Tracheal epithelial cell (primary cell): ENCODE measurements around the gene CT47A7. TPM values are rescaled to one million over a fixed set of nuclear protein-coding genes. Genes with fewer than 3 reads are reported as not detected.

Experiments used
- total RNA-seq: library from RNA; depleted of rRNA; stranded (reverse); fragments of >200 nt; gene quantifications from 2 replicates; pipeline ENCODE4 v1.2.1, GENCODE V29; 2014

Gene CT47A7
- total RNA-seq: not detected in 2 replicates

GRCh38 chrX:120956500-120956899, at the start of gene CT47A7:
Gene CT47A7, minus strand, starts transcription at chrX:120956600. Its CDS starts 255 bp downstream, at chrX:120956345.

GRCh38 chrX:120985660-120986059, 29.3 kb upstream of the CT47A7 start, which contains the start of gene CT47A1:
Gene CT47A1, minus strand, starts transcription at chrX:120985760. Its CDS starts 231 bp downstream, at chrX:120985529.

Other genes with a start within 250 kb of the CT47A7 start
- not detected in 2 replicates for gene CT47B1, start 80.7 kb downstream of the CT47A7 start, total RNA-seq
- not detected in 2 replicates for gene CT47A11, start 19.4 kb downstream of the CT47A7 start, total RNA-seq
- not detected in 2 replicates for gene CT47A10, start 14.6 kb downstream of the CT47A7 start, total RNA-seq
- gene CT47A9, start 9.7 kb downstream of the CT47A7 start, total RNA-seq: not detected in 2 replicates
- gene CT47A8, start 4.9 kb downstream of the CT47A7 start, total RNA-seq: not detected in 2 replicates
- not detected in 2 replicates for gene CT47A6, start 4.9 kb upstream of the CT47A7 start, total RNA-seq
- gene CT47A5, start 9.7 kb upstream of the CT47A7 start, total RNA-seq: not detected in 2 replicates
- not detected in 2 replicates for gene CT47A4, start 14.6 kb upstream of the CT47A7 start, total RNA-seq
- not detected in 2 replicates for gene CT47A3, start 19.5 kb upstream of the CT47A7 start, total RNA-seq
- not detected in 2 replicates for gene CT47A2, start 24.3 kb upstream of the CT47A7 start, total RNA-seq
- gene CT47A1, start 29.2 kb upstream of the CT47A7 start, total RNA-seq: not detected in 2 replicates
- gene GLUD2, start 91.0 kb upstream of the CT47A7 start, total RNA-seq: 0.72 and 0.85 TPM in 2 replicates